Measurements from ENCODE around the gene ZDHHC9.

The ZDHHC9 gene

GRCh38 chrX:129782706-129783105 is 61.0 kb downstream of the ZDHHC9 start:
- no peak for TF ChIP-seq CTCF (conservative IDR thresholded peaks at IDR 0.05; ENCODE audit: control insufficient read depth, insufficient read depth, low read depth, low read length)
- DNase-seq (ENCODE audit: low read depth) = no peak
- H3K4me3 ChIP-seq (ENCODE audit: control insufficient read depth, low read depth, low read length) = no peak overlapping the region

- H3K4me3 ChIP-seq (ENCODE audit: control insufficient read depth, low read depth, low read length) = no peak overlapping the region
- no peak for TF ChIP-seq CTCF (conservative IDR thresholded peaks at IDR 0.05; ENCODE audit: control insufficient read depth, insufficient read depth, low read depth, low read length)
- DNase-seq (ENCODE audit: low read depth) = no peak
Measured at GRCh38 chrX:129781680-129782495, 61.8 kb downstream of the ZDHHC9 start.

- DNase-seq (ENCODE audit: low read depth) = no peak
- TF ChIP-seq CTCF (conservative IDR thresholded peaks at IDR 0.05; ENCODE audit: control insufficient read depth, insufficient read depth, low read depth, low read length) = no peak
- H3K4me3 ChIP-seq (ENCODE audit: control insufficient read depth, low read depth, low read length) = no peak overlapping the region
Measured at GRCh38 chrX:129781134-129781672, 62.5 kb downstream of the ZDHHC9 start.

- TF ChIP-seq CTCF (conservative IDR thresholded peaks at IDR 0.05; ENCODE audit: control insufficient read depth, insufficient read depth, low read depth, low read length) = no peak
- no peak overlapping the region for H3K4me3 ChIP-seq (ENCODE audit: control insufficient read depth, low read depth, low read length)
- no peak for DNase-seq (ENCODE audit: low read depth)
Measured at GRCh38 chrX:129780441-129781105, 63.1 kb downstream of the ZDHHC9 start.

- no peak for TF ChIP-seq CTCF (conservative IDR thresholded peaks at IDR 0.05; ENCODE audit: control insufficient read depth, insufficient read depth, low read depth, low read length)
- no peak within 1 kb of the TSS for H3K4me3 ChIP-seq (ENCODE audit: control insufficient read depth, low read depth, low read length)
- DNase-seq (ENCODE audit: low read depth) = no peak
Measured at GRCh38 chrX:129779747-129780146, 63.9 kb downstream of the ZDHHC9 start, which contains the start of gene SASH3. Gene SASH3, plus strand, starts transcription at chrX:129779949. Its CDS starts 149 bp downstream, at chrX:129780098.

GRCh38 chrX:129779086-129779672 is 64.5 kb downstream of the ZDHHC9 start:
- no peak for TF ChIP-seq CTCF (conservative IDR thresholded peaks at IDR 0.05; ENCODE audit: control insufficient read depth, insufficient read depth, low read depth, low read length)
- H3K4me3 ChIP-seq (ENCODE audit: control insufficient read depth, low read depth, low read length) = no peak overlapping the region
- no peak for DNase-seq (ENCODE audit: low read depth)

All from fibroblast of mammary gland (primary cell).